ENCODE results near the gene GRAMD4. TPM values are rescaled to one million over a fixed set of nuclear protein-coding genes. Genes with fewer than 3 reads are reported as not detected.

The GRAMD4 gene
- total RNA-seq, 4 donors from 2014 or later = 146 to 981 (median 258) TPM

- H3K27ac ChIP-seq = no peak overlapping the region
- TF ChIP-seq POLR2AphosphoS5 (IDR thresholded peaks at IDR 0.05) (no peak), POLR2A (IDR thresholded peaks at IDR 0.05) (no peak), EP300 (IDR thresholded peaks at IDR 0.05; ENCODE audit: low read depth) (no peak)
- TF ChIP-seq, protein P1, sequence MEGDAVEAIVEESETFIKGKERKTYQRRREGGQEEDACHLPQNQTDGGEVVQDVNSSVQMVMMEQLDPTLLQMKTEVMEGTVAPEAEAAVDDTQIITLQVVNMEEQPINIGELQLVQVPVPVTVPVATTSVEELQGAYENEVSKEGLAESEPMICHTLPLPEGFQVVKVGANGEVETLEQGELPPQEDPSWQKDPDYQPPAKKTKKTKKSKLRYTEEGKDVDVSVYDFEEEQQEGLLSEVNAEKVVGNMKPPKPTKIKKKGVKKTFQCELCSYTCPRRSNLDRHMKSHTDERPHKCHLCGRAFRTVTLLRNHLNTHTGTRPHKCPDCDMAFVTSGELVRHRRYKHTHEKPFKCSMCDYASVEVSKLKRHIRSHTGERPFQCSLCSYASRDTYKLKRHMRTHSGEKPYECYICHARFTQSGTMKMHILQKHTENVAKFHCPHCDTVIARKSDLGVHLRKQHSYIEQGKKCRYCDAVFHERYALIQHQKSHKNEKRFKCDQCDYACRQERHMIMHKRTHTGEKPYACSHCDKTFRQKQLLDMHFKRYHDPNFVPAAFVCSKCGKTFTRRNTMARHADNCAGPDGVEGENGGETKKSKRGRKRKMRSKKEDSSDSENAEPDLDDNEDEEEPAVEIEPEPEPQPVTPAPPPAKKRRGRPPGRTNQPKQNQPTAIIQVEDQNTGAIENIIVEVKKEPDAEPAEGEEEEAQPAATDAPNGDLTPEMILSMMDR (IDR thresholded peaks at IDR 0.05) = no peak
- H3K4me1 ChIP-seq = no peaks in the 10 kb centered on the region
- H3K36me3 ChIP-seq = peaks cover 0 to 4% (median 0%) of the 10 kb centered on the region in 4 donors
- H3K27me3 ChIP-seq = no peaks in the 10 kb centered on the region
- 94% methylated on average over 35 of the region's 39 CpGs; no CpG with 5 or more reads in 1 of the 2 donors for WGBS, 2 donors (ENCODE audit: low coverage in 1 of 2)
- no peaks in the 10 kb centered on the region for H3K9me3 ChIP-seq
- DNase-seq = no peak
- in situ Hi-C loops (cut with MboI; ENCODE audit: low pct_ligation_motif_present in 1 of 4, low pct_unique_long_range_greater_than_20kb in 1 of 4, low sequenced_read_pairs in 3 of 4) (no loop called here), intact Hi-C loops (cut with DNase I; ENCODE audit: low total_unique reads) (no loop called here)
- no peak overlapping the region for H3K4me3 ChIP-seq
These were observed 7.0 kb downstream of the GRAMD4 start for GRCh38 chr22:46626911-46627805.

GRCh38 chr22:46627806-46628482 is 7.8 kb downstream of the GRAMD4 start:
- no peaks in the 10 kb centered on the region for H3K27me3 ChIP-seq
- H3K4me3 ChIP-seq = no peak overlapping the region
- no peak for DNase-seq
- TF ChIP-seq POLR2AphosphoS5 (IDR thresholded peaks at IDR 0.05) (no peak), EP300 (IDR thresholded peaks at IDR 0.05; ENCODE audit: low read depth) (no peak), POLR2A (IDR thresholded peaks at IDR 0.05) (no peak)
- TF ChIP-seq, protein P1 (IDR thresholded peaks at IDR 0.05) = no peak
- peaks cover 0 to 4% (median 0%) of the 10 kb centered on the region in 4 donors for H3K36me3 ChIP-seq
- no peak overlapping the region for H3K27ac ChIP-seq
- intact Hi-C loops (cut with DNase I; ENCODE audit: low total_unique reads) (no loop called here), in situ Hi-C loops (cut with MboI; ENCODE audit: low pct_ligation_motif_present in 1 of 4, low pct_unique_long_range_greater_than_20kb in 1 of 4, low sequenced_read_pairs in 3 of 4) (no loop called here)
- WGBS, 2 donors (ENCODE audit: low coverage in 1 of 2) = 93% methylated on average over 24 of the region's 31 CpGs; no CpG with 5 or more reads in 1 of the 2 donors
- no peaks in the 10 kb centered on the region for H3K4me1 ChIP-seq
- no peaks in the 10 kb centered on the region for H3K9me3 ChIP-seq

- Histone ChIP-seq H3K27me3 (no peaks in the 10 kb centered on the region), H3K4me3 (no peak overlapping the region), H3K27ac (no peak overlapping the region), H3K4me1 (peaks cover 0 to 5% (median 0%) of the 10 kb centered on the region in 4 donors), H3K36me3 (peaks cover 0 to 4% (median 0%) of the 10 kb centered on the region in 4 donors), H3K9me3 (no peaks in the 10 kb centered on the region)
- TF ChIP-seq, protein P1 (IDR thresholded peaks at IDR 0.05) = no peak
- TF ChIP-seq POLR2AphosphoS5 (IDR thresholded peaks at IDR 0.05) (no peak), EP300 (IDR thresholded peaks at IDR 0.05; ENCODE audit: low read depth) (no peak), POLR2A (IDR thresholded peaks at IDR 0.05) (no peak)
- in situ Hi-C loops (cut with MboI; ENCODE audit: low pct_ligation_motif_present in 1 of 4, low pct_unique_long_range_greater_than_20kb in 1 of 4, low sequenced_read_pairs in 3 of 4) (no loop called here), intact Hi-C loops (cut with DNase I; ENCODE audit: low total_unique reads) (no loop called here)
- WGBS, 2 donors (ENCODE audit: low coverage in 1 of 2) = 95% methylated on average over 12 of the region's 12 CpGs; no CpG with 5 or more reads in 1 of the 2 donors
- no peak for DNase-seq
These were observed 8.6 kb downstream of the GRAMD4 start for GRCh38 chr22:46628756-46629155.

GRCh38 chr22:46629291-46629690 is 9.1 kb downstream of the GRAMD4 start:
- in situ Hi-C loops (cut with MboI; ENCODE audit: low pct_ligation_motif_present in 1 of 4, low pct_unique_long_range_greater_than_20kb in 1 of 4, low sequenced_read_pairs in 3 of 4) (no loop called here), intact Hi-C loops (cut with DNase I; ENCODE audit: low total_unique reads) (no loop called here)
- TF ChIP-seq, protein P1 (IDR thresholded peaks at IDR 0.05) = no peak
- TF ChIP-seq EP300 (IDR thresholded peaks at IDR 0.05; ENCODE audit: low read depth) (no peak), POLR2AphosphoS5 (IDR thresholded peaks at IDR 0.05) (no peak), POLR2A (IDR thresholded peaks at IDR 0.05) (no peak)
- Histone ChIP-seq H3K27me3 (no peaks in the 10 kb centered on the region), H3K27ac (no peak overlapping the region), H3K4me1 (peaks cover 0 to 10% (median 1%) of the 10 kb centered on the region in 4 donors), H3K36me3 (peaks cover 0 to 4% (median 0%) of the 10 kb centered on the region in 4 donors), H3K4me3 (no peak overlapping the region), H3K9me3 (no peaks in the 10 kb centered on the region)
- no peak for DNase-seq
- 91% methylated on average over 16 of the region's 16 CpGs; no CpG with 5 or more reads in 1 of the 2 donors for whole genome bisulfite sequencing, 2 donors (ENCODE audit: low coverage in 1 of 2)

All from transverse colon (tissue), 4 donors.